ENCODE measurements around the gene CRYBA4. TPM values are rescaled to one million over a fixed set of nuclear protein-coding genes. Genes with fewer than 3 reads are reported as not detected.

The CRYBA4 gene
- total RNA-seq, 1 experiment from 2014 or later: not detected

DNA sequence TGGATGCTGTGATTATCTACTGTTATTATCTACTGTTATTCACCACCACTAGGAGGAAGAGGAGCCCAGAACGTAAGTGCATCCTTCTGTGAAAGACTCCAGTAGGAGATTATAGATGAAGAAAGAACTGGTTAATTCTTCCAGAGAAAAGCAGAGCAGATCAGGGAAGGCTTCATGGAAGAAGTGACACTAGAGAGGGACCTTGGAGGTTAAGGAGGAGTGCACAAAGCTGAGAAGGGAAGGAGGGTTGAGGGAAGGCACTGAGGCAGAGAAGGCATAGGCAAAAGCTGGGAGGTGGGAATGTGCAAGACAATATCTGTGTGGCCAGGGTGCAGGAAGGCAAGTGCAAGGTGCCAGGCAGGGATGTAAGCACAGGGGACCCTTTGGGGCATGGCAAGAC lies 17.4 kb upstream of the CRYBA4 start:
- no peak for DNase-seq
- no peaks in the 10 kb centered on the region for H3K36me3 ChIP-seq (ENCODE audit: low read depth, low read length)
- no peaks in the 10 kb centered on the region for H4K20me1 ChIP-seq (ENCODE audit: low read length)
- H3K9me3 ChIP-seq (ENCODE audit: low read length): no peaks in the 10 kb centered on the region
- ChIA-PET POLR2A (ENCODE audit: unreplicated experiment) (no interaction called here), CTCF (no interaction called here)
- H3K79me2 ChIP-seq (ENCODE audit: low read length): no peaks in the 10 kb centered on the region
- no peaks in the 10 kb centered on the region for H3K4me1 ChIP-seq (ENCODE audit: insufficient read depth, low read length)
- TF ChIP-seq EZH2phosphoT487 (IDR thresholded peaks at IDR 0.05; ENCODE audit: borderline replicate concordance, low read length): no peak
- TF ChIP-seq EZH2 (IDR thresholded peaks at IDR 0.05; ENCODE audit: low read length, unreplicated experiment): no peak
- TF ChIP-seq, protein P1, sequence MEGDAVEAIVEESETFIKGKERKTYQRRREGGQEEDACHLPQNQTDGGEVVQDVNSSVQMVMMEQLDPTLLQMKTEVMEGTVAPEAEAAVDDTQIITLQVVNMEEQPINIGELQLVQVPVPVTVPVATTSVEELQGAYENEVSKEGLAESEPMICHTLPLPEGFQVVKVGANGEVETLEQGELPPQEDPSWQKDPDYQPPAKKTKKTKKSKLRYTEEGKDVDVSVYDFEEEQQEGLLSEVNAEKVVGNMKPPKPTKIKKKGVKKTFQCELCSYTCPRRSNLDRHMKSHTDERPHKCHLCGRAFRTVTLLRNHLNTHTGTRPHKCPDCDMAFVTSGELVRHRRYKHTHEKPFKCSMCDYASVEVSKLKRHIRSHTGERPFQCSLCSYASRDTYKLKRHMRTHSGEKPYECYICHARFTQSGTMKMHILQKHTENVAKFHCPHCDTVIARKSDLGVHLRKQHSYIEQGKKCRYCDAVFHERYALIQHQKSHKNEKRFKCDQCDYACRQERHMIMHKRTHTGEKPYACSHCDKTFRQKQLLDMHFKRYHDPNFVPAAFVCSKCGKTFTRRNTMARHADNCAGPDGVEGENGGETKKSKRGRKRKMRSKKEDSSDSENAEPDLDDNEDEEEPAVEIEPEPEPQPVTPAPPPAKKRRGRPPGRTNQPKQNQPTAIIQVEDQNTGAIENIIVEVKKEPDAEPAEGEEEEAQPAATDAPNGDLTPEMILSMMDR (conservative IDR thresholded peaks at IDR 0.05; ENCODE audit: low read depth, low read length): no peak
- no peak overlapping the region for H3K27ac ChIP-seq (ENCODE audit: low read length)
- intact Hi-C loops (cut with micrococcal nuclease): no loop called here
- no peak overlapping the region for H3K4me3 ChIP-seq (ENCODE audit: low read length)
- no peaks in the 10 kb centered on the region for H3K9me2 ChIP-seq (replicated peaks; ENCODE audit: low read length)
- no peaks in the 10 kb centered on the region for H3K27me3 ChIP-seq (ENCODE audit: low read length)
- no peak overlapping the region for H3K4me2 ChIP-seq (ENCODE audit: low read length)
- H3F3A ChIP-seq (ENCODE audit: low read length, unreplicated experiment): no peaks in the 10 kb centered on the region
- no peak overlapping the region for H3K9ac ChIP-seq (ENCODE audit: low read length)
- H2AFZ ChIP-seq (ENCODE audit: low read length): no peak overlapping the region
- BruUV-seq (replicated peaks): no TSS peak
- no peak for ATAC-seq

DNA sequence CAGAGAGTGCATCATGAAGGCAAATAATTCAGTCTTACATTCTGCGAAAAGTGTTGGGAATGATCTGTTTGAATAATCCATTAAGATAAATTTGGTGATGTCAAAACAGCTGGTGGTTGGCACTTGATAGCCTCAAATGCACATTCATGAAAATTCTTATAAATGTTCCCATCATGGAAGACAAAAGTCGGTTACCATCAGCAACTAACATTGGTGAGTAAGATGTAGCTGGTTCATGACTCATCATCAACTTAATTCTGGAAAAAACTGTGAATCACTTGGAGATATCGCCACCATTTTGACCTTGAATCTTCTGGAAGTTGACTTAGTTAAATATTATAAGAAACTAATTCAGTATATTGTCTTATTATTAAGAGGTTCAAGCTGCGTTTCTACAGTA lies 15.2 kb upstream of the CRYBA4 start:
- ChIA-PET POLR2A (ENCODE audit: unreplicated experiment) (no interaction called here), CTCF (interaction anchor here (0.7 kb wide), 1 partner anchor 1380 kb away, joined by 11 read pairs; no protein-coding TSS in a partner anchor)
- intact Hi-C loops (cut with micrococcal nuclease): no loop called here
- Histone ChIP-seq H3K9me3 (ENCODE audit: low read length) (no peaks in the 10 kb centered on the region), H3K4me1 (ENCODE audit: insufficient read depth, low read length) (peaks cover 14% of the 10 kb centered on the region), H3K27ac (ENCODE audit: low read length) (no peak overlapping the region), H3K79me2 (ENCODE audit: low read length) (no peaks in the 10 kb centered on the region), H4K20me1 (ENCODE audit: low read length) (no peaks in the 10 kb centered on the region), H3K36me3 (ENCODE audit: low read depth, low read length) (no peaks in the 10 kb centered on the region), H3K27me3 (ENCODE audit: low read length) (no peaks in the 10 kb centered on the region), H3K9ac (ENCODE audit: low read length) (no peak overlapping the region), H3K4me2 (ENCODE audit: low read length) (no peak overlapping the region), H3K9me2 (replicated peaks; ENCODE audit: low read length) (no peaks in the 10 kb centered on the region), H3K4me3 (ENCODE audit: low read length) (no peak overlapping the region), H3F3A (ENCODE audit: low read length, unreplicated experiment) (no peaks in the 10 kb centered on the region), H2AFZ (ENCODE audit: low read length) (no peak overlapping the region)
- no peak for TF ChIP-seq EZH2 (IDR thresholded peaks at IDR 0.05; ENCODE audit: low read length, unreplicated experiment)
- TF ChIP-seq EZH2phosphoT487 (IDR thresholded peaks at IDR 0.05; ENCODE audit: borderline replicate concordance, low read length): no peak
- TF ChIP-seq, protein P1 (conservative IDR thresholded peaks at IDR 0.05; ENCODE audit: low read depth, low read length): no peak
- ATAC-seq (no peak), DNase-seq (peak; percentile 9)
- no TSS peak for BruUV-seq (replicated peaks)

DNA sequence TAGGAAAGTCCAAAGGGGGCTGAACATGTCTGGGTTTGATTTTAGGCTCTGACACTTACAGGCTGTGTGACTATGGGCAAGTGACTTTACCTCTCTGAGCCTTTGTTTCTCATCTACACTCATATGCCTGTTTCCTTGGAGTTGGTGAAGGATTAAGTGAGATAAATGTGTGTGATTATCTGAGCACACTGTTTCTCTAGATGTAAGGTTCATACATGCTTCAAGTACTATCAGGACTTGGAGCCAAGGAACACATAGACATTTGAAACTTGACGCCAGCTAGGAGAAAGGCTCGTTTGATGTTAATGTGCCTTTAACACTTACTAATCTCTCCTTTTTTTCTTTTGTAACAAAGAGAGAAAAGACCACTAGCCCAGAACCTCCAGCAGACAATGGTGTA lies 13.6 kb upstream of the CRYBA4 start:
- Histone ChIP-seq H3K9me2 (replicated peaks; ENCODE audit: low read length) (no peaks in the 10 kb centered on the region), H3K4me3 (ENCODE audit: low read length) (no peak overlapping the region), H3K9me3 (ENCODE audit: low read length) (no peaks in the 10 kb centered on the region), H4K20me1 (ENCODE audit: low read length) (no peaks in the 10 kb centered on the region), H2AFZ (ENCODE audit: low read length) (no peak overlapping the region), H3K4me2 (ENCODE audit: low read length) (no peak overlapping the region), H3K36me3 (ENCODE audit: low read depth, low read length) (no peaks in the 10 kb centered on the region), H3K27me3 (ENCODE audit: low read length) (no peaks in the 10 kb centered on the region), H3K4me1 (ENCODE audit: insufficient read depth, low read length) (peaks cover 14% of the 10 kb centered on the region), H3K27ac (ENCODE audit: low read length) (no peak overlapping the region), H3K79me2 (ENCODE audit: low read length) (no peaks in the 10 kb centered on the region), H3K9ac (ENCODE audit: low read length) (no peak overlapping the region), H3F3A (ENCODE audit: low read length, unreplicated experiment) (no peaks in the 10 kb centered on the region)
- TF ChIP-seq EZH2phosphoT487 (IDR thresholded peaks at IDR 0.05; ENCODE audit: borderline replicate concordance, low read length) (no peak), EZH2 (IDR thresholded peaks at IDR 0.05; ENCODE audit: low read length, unreplicated experiment) (no peak)
- TF ChIP-seq, protein P1 (conservative IDR thresholded peaks at IDR 0.05; ENCODE audit: low read depth, low read length): no peak
- DNase-seq (no peak), ATAC-seq (no peak)
- ChIA-PET CTCF (no interaction called here), POLR2A (ENCODE audit: unreplicated experiment) (no interaction called here)
- intact Hi-C loops (cut with micrococcal nuclease): no loop called here
- BruUV-seq (replicated peaks): no TSS peak

All from PC-3 (cell line).